CD1c-positive myeloid dendritic cell (primary cell): ENCODE data around the gene ZBTB46.
"Not testable (repeated sequence)": the region's sequence is repeated elsewhere in the genome, so short reads cannot be mapped to it uniquely, and the experiment has no call there.

Experiments used
- DNase-seq: peaks from one replicate; pipeline ENCODE4 v3.0.0-alpha.2; 2016; ENCODE audit errors: extremely low spot score

The ZBTB46 gene

GRCh38 chr20:63830841-63831588, at the start of gene ZBTB46:
Gene ZBTB46 (minus strand): TSS chr20:63831264. CDS start chr20:63790757, 40,507 bp downstream.
- DNase-seq = peak; percentile 67

GRCh38 chr20:63878899-63879663, 48.0 kb upstream of the ZBTB46 start:
- DNase-seq = no peak

GRCh38 chr20:63877755-63878470, 46.8 kb upstream of the ZBTB46 start:
- DNase-seq = no peak

- DNase-seq = no peak
Observed at GRCh38 chr20:63876489-63877036, 45.5 kb upstream of the ZBTB46 start.

- DNase-seq = peak; percentile 51
Observed at GRCh38 chr20:63874241-63874640, 43.2 kb upstream of the ZBTB46 start.

- DNase-seq = peak; percentile 91
Observed at GRCh38 chr20:63873477-63873971, 42.5 kb upstream of the ZBTB46 start.

- DNase-seq = no peak
Observed at GRCh38 chr20:63868264-63868663, 37.2 kb upstream of the ZBTB46 start.

- DNase-seq = not testable (repeated sequence)
Observed at GRCh38 chr20:63867042-63867441, 36.0 kb upstream of the ZBTB46 start.

- peak; percentile 99 for DNase-seq
Observed at GRCh38 chr20:63864978-63865640, 34.0 kb upstream of the ZBTB46 start, which contains the start of gene TPD52L2. Gene TPD52L2 (plus strand): TSS chr20:63865270. CDS start chr20:63865366, 96 bp downstream.

- no peak for DNase-seq
Observed at GRCh38 chr20:63864545-63864977, 33.5 kb upstream of the ZBTB46 start.

GRCh38 chr20:63863798-63864544, 32.9 kb upstream of the ZBTB46 start:
- DNase-seq = peak; percentile 96

GRCh38 chr20:63863021-63863797, 32.1 kb upstream of the ZBTB46 start:
- no peak for DNase-seq

GRCh38 chr20:63861981-63862901, 31.2 kb upstream of the ZBTB46 start:
- no peak for DNase-seq

GRCh38 chr20:63861365-63861934, 30.4 kb upstream of the ZBTB46 start, which contains the start of gene ABHD16B:
Gene ABHD16B (plus strand): TSS chr20:63861498. CDS start chr20:63861541, 43 bp downstream.
- no peak for DNase-seq

GRCh38 chr20:63860325-63861051, 29.4 kb upstream of the ZBTB46 start:
- DNase-seq = peak; percentile 82

GRCh38 chr20:63859166-63859699, 28.2 kb upstream of the ZBTB46 start:
- no peak for DNase-seq
